Measurements from ENCODE around the gene MTA1.

The MTA1 gene

GRCh38 chr14:105487986-105488777, 68.6 kb downstream of the MTA1 start:
- TF ChIP-seq SIN3A (IDR thresholded peaks at IDR 0.05; ENCODE audit: borderline replicate concordance, insufficient read depth, low read length), result no peak
- TF ChIP-seq TAF1 (IDR thresholded peaks at IDR 0.05; ENCODE audit: borderline replicate concordance, insufficient read depth, low read length), result no peak
- TF ChIP-seq FOXP2 (optimal IDR thresholded peaks at IDR 0.05; ENCODE audit: borderline replicate concordance, extremely low read depth, extremely low read length, insufficient read depth), result no peak
- TF ChIP-seq POLR2AphosphoS5 (IDR thresholded peaks at IDR 0.05; ENCODE audit: low read depth, low read length), result no peak
- no peak for TF ChIP-seq REST (IDR thresholded peaks at IDR 0.05; ENCODE audit: insufficient read depth in 1 of 2, low read depth in 2 of 2, low read length in 2 of 2)

- no peak for TF ChIP-seq FOXP2 (optimal IDR thresholded peaks at IDR 0.05; ENCODE audit: borderline replicate concordance, extremely low read depth, extremely low read length, insufficient read depth)
- no peak for TF ChIP-seq REST (IDR thresholded peaks at IDR 0.05; ENCODE audit: insufficient read depth in 1 of 2, low read depth in 2 of 2, low read length in 2 of 2)
- no peak for TF ChIP-seq SIN3A (IDR thresholded peaks at IDR 0.05; ENCODE audit: borderline replicate concordance, insufficient read depth, low read length)
- no peak for TF ChIP-seq POLR2AphosphoS5 (IDR thresholded peaks at IDR 0.05; ENCODE audit: low read depth, low read length)
- no peak for TF ChIP-seq TAF1 (IDR thresholded peaks at IDR 0.05; ENCODE audit: borderline replicate concordance, insufficient read depth, low read length)
Observed at GRCh38 chr14:105488781-105489541, 69.3 kb downstream of the MTA1 start.

DNA sequence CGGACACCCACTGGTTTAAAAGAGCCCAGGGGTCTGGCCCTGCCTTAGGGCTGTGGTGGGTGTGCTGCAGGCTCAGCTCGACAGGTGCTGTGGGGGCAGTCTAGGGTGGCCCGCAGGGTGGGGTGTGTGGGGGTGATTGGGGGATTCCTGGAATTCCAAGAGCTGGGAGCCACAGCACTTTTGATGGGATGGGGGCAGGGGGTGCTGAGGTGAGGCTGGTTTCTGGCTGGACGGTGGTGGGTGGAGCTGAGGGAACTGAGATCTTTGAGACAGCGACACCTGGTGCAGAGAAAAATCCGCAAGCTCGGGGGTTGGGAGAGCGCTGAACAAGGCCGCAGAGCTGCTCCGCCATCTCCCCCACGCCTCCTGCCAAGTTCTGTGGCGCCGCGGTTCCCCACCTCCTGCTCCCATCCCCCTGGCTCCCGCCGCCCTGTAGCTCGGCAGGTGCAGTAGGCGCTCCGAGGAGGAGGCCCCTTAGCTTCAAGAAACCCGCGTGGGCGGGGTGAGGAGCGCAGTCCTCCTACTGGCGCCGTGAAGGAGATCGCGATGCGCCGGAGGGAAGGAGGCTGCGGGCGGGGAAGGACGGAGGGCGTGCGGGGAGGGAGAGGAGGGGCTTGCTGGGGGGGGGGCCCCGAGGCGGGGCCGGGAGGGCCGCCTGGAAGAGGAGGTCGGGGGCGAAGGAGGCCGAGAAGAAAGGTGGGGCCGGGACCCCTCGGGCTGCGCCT, 70.1 kb downstream of the MTA1 start:
- TF ChIP-seq POLR2AphosphoS5 (IDR thresholded peaks at IDR 0.05; ENCODE audit: low read depth, low read length), result no peak
- no peak for TF ChIP-seq FOXP2 (optimal IDR thresholded peaks at IDR 0.05; ENCODE audit: borderline replicate concordance, extremely low read depth, extremely low read length, insufficient read depth)
- no peak for TF ChIP-seq TAF1 (IDR thresholded peaks at IDR 0.05; ENCODE audit: borderline replicate concordance, insufficient read depth, low read length)
- no peak for TF ChIP-seq SIN3A (IDR thresholded peaks at IDR 0.05; ENCODE audit: borderline replicate concordance, insufficient read depth, low read length)
- no peak for TF ChIP-seq REST (IDR thresholded peaks at IDR 0.05; ENCODE audit: insufficient read depth in 1 of 2, low read depth in 2 of 2, low read length in 2 of 2)

DNA sequence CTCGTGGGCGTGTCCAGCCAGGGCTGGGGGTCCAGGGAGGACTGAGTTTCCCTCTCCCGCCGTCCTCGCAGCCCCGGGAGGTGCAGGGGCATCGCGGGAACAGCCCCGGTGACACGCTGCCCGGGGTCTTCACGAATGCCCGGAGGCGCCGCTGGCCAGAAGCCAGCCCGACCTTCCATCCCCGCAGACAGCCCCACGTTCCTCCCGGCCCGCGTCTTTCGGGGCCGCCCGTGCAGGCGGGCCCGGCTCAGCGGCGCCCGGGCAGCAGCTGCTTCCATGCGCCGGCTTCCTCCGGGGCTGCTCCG, 70.6 kb downstream of the MTA1 start:
- no peak for TF ChIP-seq TAF1 (IDR thresholded peaks at IDR 0.05; ENCODE audit: borderline replicate concordance, insufficient read depth, low read length)
- TF ChIP-seq REST (IDR thresholded peaks at IDR 0.05; ENCODE audit: insufficient read depth in 1 of 2, low read depth in 2 of 2, low read length in 2 of 2), result no peak
- TF ChIP-seq FOXP2 (optimal IDR thresholded peaks at IDR 0.05; ENCODE audit: borderline replicate concordance, extremely low read depth, extremely low read length, insufficient read depth), result no peak
- TF ChIP-seq POLR2AphosphoS5 (IDR thresholded peaks at IDR 0.05; ENCODE audit: low read depth, low read length), result no peak
- no peak for TF ChIP-seq SIN3A (IDR thresholded peaks at IDR 0.05; ENCODE audit: borderline replicate concordance, insufficient read depth, low read length)

Data from PFSK-1 (cell line).